ENCODE results near the gene ASCL4. TPM values are rescaled to one million over a fixed set of nuclear protein-coding genes. Genes with fewer than 3 reads are reported as not detected.

The ASCL4 gene
- total and polyA plus RNA-seq, 2 of the 4 experiments (the other 2 are of a cell fraction), result not detected

- POLR2A ChIA-PET (ENCODE audit: unreplicated experiment), result no interaction called here
- H2BK15ac ChIP-seq (ENCODE audit: low read depth, low read length), result no peak within 1 kb of the TSS
- intact Hi-C loops (cut with micrococcal nuclease), result loop anchor here (1.0 kb wide), 1 partner anchor 124 kb away; no protein-coding TSS in a partner anchor
- H3K36me3 ChIP-seq (ENCODE audit: control insufficient read depth, insufficient read depth, low read length), result peaks cover 6% of the 10 kb centered on the region
- H3K14ac ChIP-seq (replicated peaks; ENCODE audit: low read depth, low read length), result peak within 1 kb of the TSS; percentile 64
- in situ Hi-C loops (cut with MboI; ENCODE audit: low sequenced_read_pairs), result no loop called here
- DNase-seq (peak; percentile 93), ATAC-seq (ENCODE audit: low read depth) (peak; percentile 97)
- peak within 1 kb of the TSS; percentile 31; the same call in 1 of the 2 replicates for H2AK5ac ChIP-seq (ENCODE audit: low read depth, low read length)
- H2BK120ac ChIP-seq (ENCODE audit: low read depth, low read length), result no peak within 1 kb of the TSS; the same call in 1 of the 2 replicates
- H3K4ac ChIP-seq (ENCODE audit: low read depth, low read length), result peak within 1 kb of the TSS; percentile 64
- H3K23ac ChIP-seq (ENCODE audit: low read depth, low read length), result peak within 1 kb of the TSS; percentile 98
- WGBS, 2 experiments (ENCODE audit: extremely low coverage in 2 of 2, insufficient read length in 1 of 2), result 1% methylated on average over 31 of the region's 83 CpGs; no CpG with 5 or more reads in 1 of the 2 experiments
- H4K5ac ChIP-seq (ENCODE audit: low read depth, low read length), result peak within 1 kb of the TSS; percentile 43
- peaks cover 13 to 18% of the 10 kb centered on the region in 2 experiments; a peak in 3 of 4 replicates for H3K79me1 ChIP-seq (ENCODE audit: low read depth in 1 of 2, low read length in 2 of 2)
- H3K27ac ChIP-seq (ENCODE audit: insufficient read depth, low read length), result peak within 1 kb of the TSS; percentile 66
- H2AK9ac ChIP-seq (replicated peaks; ENCODE audit: low read depth, low read length, poor library complexity), result peak within 1 kb of the TSS; percentile 87
- H4K8ac ChIP-seq (ENCODE audit: low read depth in 2 of 2, low read length in 2 of 2), result peak within 1 kb of the TSS; percentile 75 to 87
- peaks cover 8% of the 10 kb centered on the region; the same call in 1 of the 2 replicates for H3K9me1 ChIP-seq (ENCODE audit: insufficient read depth, low read length)
- peaks cover 2% of the 10 kb centered on the region; the same call in 1 of the 2 replicates for H3K27me3 ChIP-seq (ENCODE audit: control insufficient read depth, insufficient read depth, low read length)
- dilution Hi-C loops (cut with HindIII; ENCODE audit: low sequenced_read_pairs, unreplicated experiment), result no loop called here
- CTCF ChIA-PET, result no interaction called here
- BruUV-seq (replicated peaks), result no TSS peak
- peak within 1 kb of the TSS; percentile 89 for H3K4me3 ChIP-seq (ENCODE audit: insufficient read depth, low read depth, low read length)
- no peaks in the 10 kb centered on the region for H3K9me3 ChIP-seq (ENCODE audit: control insufficient read depth, insufficient read depth, low read length)
- H3K56ac ChIP-seq (ENCODE audit: extremely low read depth, insufficient read depth, low read length), result peak within 1 kb of the TSS; percentile 58
- H4K20me1 ChIP-seq (ENCODE audit: insufficient read depth, low read length), result peaks cover 24% of the 10 kb centered on the region; the same call in 1 of the 2 replicates
- H3K4me2 ChIP-seq (ENCODE audit: low read depth, low read length), result peak within 1 kb of the TSS; percentile 96
- H2BK5ac ChIP-seq (ENCODE audit: low read depth, low read length, poor library complexity, severe bottlenecking), result peak within 1 kb of the TSS; percentile 26
- H2AFZ ChIP-seq (replicated peaks; ENCODE audit: low read length, poor library complexity), result peak within 1 kb of the TSS; percentile 93
- H3K9ac ChIP-seq (ENCODE audit: low read depth, low read length), result peak within 1 kb of the TSS; percentile 95
- no peak within 1 kb of the TSS for H2BK20ac ChIP-seq (ENCODE audit: low read depth, low read length)
- H4K91ac ChIP-seq (ENCODE audit: insufficient read depth, low read depth, low read length), result peak within 1 kb of the TSS; percentile 35
- H3K4me1 ChIP-seq (ENCODE audit: control insufficient read depth, insufficient read depth, low read length), result peaks cover 3% of the 10 kb centered on the region
- no peak within 1 kb of the TSS for H3K18ac ChIP-seq (ENCODE audit: low read depth, low read length)
- TF ChIP-seq MXI1 (IDR thresholded peaks at IDR 0.05; ENCODE audit: borderline replicate concordance, low read depth, low read length), result peak; percentile 93
- no peak for TF ChIP-seq CHD1 (IDR thresholded peaks at IDR 0.05; ENCODE audit: low read depth, low read length)
- no peak for TF ChIP-seq RFX5 (IDR thresholded peaks at IDR 0.05; ENCODE audit: low read depth, low read length)
- peak; percentile 59 for TF ChIP-seq CTCF (conservative IDR thresholded peaks at IDR 0.05; ENCODE audit: low read depth, low read length)
- TF ChIP-seq SMC3 (IDR thresholded peaks at IDR 0.05; ENCODE audit: low read depth, low read length), result peak; percentile 25; the same call in 1 of the 2 replicates
- peak; percentile 95 for TF ChIP-seq MAZ (IDR thresholded peaks at IDR 0.05; ENCODE audit: borderline replicate concordance, low read depth, low read length)
- TF ChIP-seq USF2 (IDR thresholded peaks at IDR 0.05; ENCODE audit: low read depth, low read length), result peak; percentile 49
- TF ChIP-seq ELK1 (IDR thresholded peaks at IDR 0.05; ENCODE audit: borderline replicate concordance, low read depth, low read length), result no peak
- TF ChIP-seq CEBPB (IDR thresholded peaks at IDR 0.05; ENCODE audit: low read depth, low read length), result no peak
- peak; percentile 57 for TF ChIP-seq RAD21 (IDR thresholded peaks at IDR 0.05; ENCODE audit: low read length)
- TF ChIP-seq RCOR1 (IDR thresholded peaks at IDR 0.05; ENCODE audit: insufficient replicate concordance, low read length), result no peak
- TF ChIP-seq NFE2L2 (IDR thresholded peaks at IDR 0.05; ENCODE audit: low read depth, low read length), result no peak
- peak; percentile 72 for TF ChIP-seq BHLHE40 (IDR thresholded peaks at IDR 0.05; ENCODE audit: low read depth, low read length)
- TF ChIP-seq MAFK (IDR thresholded peaks at IDR 0.05; ENCODE audit: low read depth, low read length), result no peak; the same call in 1 of the 2 replicates
These were observed 13.5 kb upstream of the ASCL4 start, which contains the start of gene PRDM4 for GRCh38 chr12:107760809-107761501. Gene PRDM4, minus strand, starts transcription at chr12:107761137. Its CDS starts 622 bp downstream, at chr12:107760515.

Data from IMR-90 (cell line).